Neural cell (in vitro differentiated cells): ENCODE measurements around the gene CHD6. TPM values are rescaled to one million over a fixed set of nuclear protein-coding genes. Genes with fewer than 3 reads are reported as not detected.

ENCODE experiments used
- H2AFZ ChIP-seq: fragments of 200-600, 300-800 bp; sonication (generic), shearing (Covaris generic); 2 replicates; pipeline ENCODE4 v1.6.0; 2014; ENCODE audit warnings: low read depth, mild to moderate bottlenecking, antibody characterized with exemption, low read length, moderate library complexity
- H3F3A ChIP-seq: fragments of 200-600 bp; shearing (Covaris generic); 2 replicates; pipeline ENCODE4 v1.6.1; 2016; ENCODE audit warnings: mild to moderate bottlenecking, moderate library complexity, mixed read lengths, antibody characterized with exemption, low read length; ENCODE audit not compliant: insufficient read depth, poor library complexity, severe bottlenecking
- H3K27ac ChIP-seq: fragments of 200-600, 300-800 bp; sonication (generic), shearing (Covaris generic); 2 replicates; pipeline ENCODE4 v1.5.1; 2014; ENCODE audit warnings: mild to moderate bottlenecking, low read length, moderate library complexity
- H3K27me3 ChIP-seq: fragments of 300-800, 200-600 bp; sonication (generic), shearing (Covaris generic); 2 replicates; pipeline ENCODE4 v1.6.0; 2014; ENCODE audit warnings: mild to moderate bottlenecking, low read depth, low read length, moderate library complexity; ENCODE audit not compliant: insufficient read depth
- H3K36me3 ChIP-seq: fragments of 300-800, 200-600 bp; sonication (generic), shearing (Covaris generic); 2 replicates; pipeline ENCODE4 v1.5.1; 2014; ENCODE audit warnings: mild to moderate bottlenecking, antibody characterized with exemption, low read length, moderate library complexity; ENCODE audit not compliant: insufficient read depth
- H3K4me2 ChIP-seq: fragments of 300-800, 200-600 bp; sonication (generic), shearing (Covaris generic); 2 replicates; pipeline ENCODE4 v1.6.0; 2014; ENCODE audit warnings: mild to moderate bottlenecking, low read length
- H3K4me3 ChIP-seq: fragments of 300-800, 200-600 bp; sonication (generic), shearing (Covaris generic); 2 replicates; pipeline ENCODE4 v1.5.1; 2014; ENCODE audit warnings: mild to moderate bottlenecking, low read length, moderate library complexity
- H3K79me2 ChIP-seq: fragments of 200-600 bp; shearing (Covaris generic); replicated peaks from 2 replicates; pipeline ENCODE4 v1.6.0; 2014; ENCODE audit warnings: mild to moderate bottlenecking, low read length, moderate library complexity; ENCODE audit not compliant: insufficient read depth
- H3K9ac ChIP-seq: fragments of 300-800, 200-600 bp; sonication (generic), shearing (Covaris generic); 2 replicates; pipeline ENCODE4 v1.6.1; 2016; ENCODE audit warnings: mild to moderate bottlenecking, low read length, mixed read lengths
- H3K9me2 ChIP-seq: fragments of 200-600 bp; shearing (Covaris generic); 2 replicates; pipeline ENCODE4 v1.6.1; 2016; ENCODE audit warnings: mild to moderate bottlenecking, low read length, mixed read lengths; ENCODE audit not compliant: insufficient read depth
- H3K9me3 ChIP-seq: fragments of 200-600, 300-800 bp; sonication (generic), shearing (Covaris generic); 2 replicates; pipeline ENCODE4 v1.6.1; 2016; ENCODE audit warnings: mild to moderate bottlenecking, mixed run types, low read length, moderate library complexity, mixed read lengths
- H4K20me1 ChIP-seq: fragments of 200-600 bp; shearing (Covaris generic); 2 replicates; pipeline ENCODE4 v1.6.1; 2016; ENCODE audit warnings: mild to moderate bottlenecking, mixed run types; ENCODE audit not compliant: insufficient read depth
- CTCF ChIP-seq: fragments of 450-650 bp; IDR thresholded peaks from 2 replicates; pipeline ENCODE4 v1.5.1; 2014; ENCODE audit warnings: antibody characterized with exemption, mild to moderate bottlenecking, moderate library complexity; ENCODE audit not compliant: poor library complexity, severe bottlenecking
- EP300 ChIP-seq: fragments of 450-650 bp; conservative IDR thresholded peaks from 2 replicates; pipeline ENCODE4 v1.6.1; 2014; ENCODE audit warnings: antibody characterized with exemption, mild to moderate bottlenecking, moderate library complexity; ENCODE audit not compliant: poor library complexity, severe bottlenecking
- EZH2 ChIP-seq: fragments of 200-600, 300-800 bp; shearing (Covaris generic), sonication (generic); IDR thresholded peaks from 2 replicates; pipeline ENCODE4 v1.6.1; 2014; ENCODE audit warnings: antibody characterized with exemption, low read length, borderline replicate concordance, mild to moderate bottlenecking; ENCODE audit not compliant: insufficient read depth, poor library complexity, severe bottlenecking
- MXI1 ChIP-seq: fragments of 450-650 bp; conservative IDR thresholded peaks from 2 replicates; pipeline ENCODE4 v1.6.1; 2014; ENCODE audit warnings: antibody characterized with exemption, mild to moderate bottlenecking; ENCODE audit not compliant: poor library complexity, severe bottlenecking
- POLR2AphosphoS5 ChIP-seq: IDR thresholded peaks from 2 replicates; pipeline ENCODE4 v1.6.1; 2012
- RAD21 ChIP-seq: fragments of 450-650 bp; conservative IDR thresholded peaks from 2 replicates; pipeline ENCODE4 v1.6.1; 2014; ENCODE audit warnings: antibody characterized with exemption, mild to moderate bottlenecking, moderate library complexity
- SMC3 ChIP-seq: fragments of 450-650 bp; conservative IDR thresholded peaks from 2 replicates; pipeline ENCODE4 v1.6.1; 2014; ENCODE audit warnings: antibody characterized with exemption, mild to moderate bottlenecking, moderate library complexity; ENCODE audit not compliant: poor library complexity
- TAF1 ChIP-seq: IDR thresholded peaks from 2 replicates; pipeline ENCODE4 v1.6.1; 2012; ENCODE audit warnings: low read depth
- polyA plus RNA-seq: library from polyadenylated mRNA; depleted of rRNA; stranded (reverse); fragments of >200 nt; gene quantifications from 2 replicates; pipeline ENCODE4 v1.2.3, GENCODE V29; 2014
- TF ChIP-seq, protein P1 (sequence below): IDR thresholded peaks from 2 replicates; pipeline ENCODE4 v1.6.1; 2012; ENCODE audit warnings: borderline replicate concordance

CHD6 gene
- polyA plus RNA-seq, 1 donor from 2014 or later, result 22.9 TPM

DNA sequence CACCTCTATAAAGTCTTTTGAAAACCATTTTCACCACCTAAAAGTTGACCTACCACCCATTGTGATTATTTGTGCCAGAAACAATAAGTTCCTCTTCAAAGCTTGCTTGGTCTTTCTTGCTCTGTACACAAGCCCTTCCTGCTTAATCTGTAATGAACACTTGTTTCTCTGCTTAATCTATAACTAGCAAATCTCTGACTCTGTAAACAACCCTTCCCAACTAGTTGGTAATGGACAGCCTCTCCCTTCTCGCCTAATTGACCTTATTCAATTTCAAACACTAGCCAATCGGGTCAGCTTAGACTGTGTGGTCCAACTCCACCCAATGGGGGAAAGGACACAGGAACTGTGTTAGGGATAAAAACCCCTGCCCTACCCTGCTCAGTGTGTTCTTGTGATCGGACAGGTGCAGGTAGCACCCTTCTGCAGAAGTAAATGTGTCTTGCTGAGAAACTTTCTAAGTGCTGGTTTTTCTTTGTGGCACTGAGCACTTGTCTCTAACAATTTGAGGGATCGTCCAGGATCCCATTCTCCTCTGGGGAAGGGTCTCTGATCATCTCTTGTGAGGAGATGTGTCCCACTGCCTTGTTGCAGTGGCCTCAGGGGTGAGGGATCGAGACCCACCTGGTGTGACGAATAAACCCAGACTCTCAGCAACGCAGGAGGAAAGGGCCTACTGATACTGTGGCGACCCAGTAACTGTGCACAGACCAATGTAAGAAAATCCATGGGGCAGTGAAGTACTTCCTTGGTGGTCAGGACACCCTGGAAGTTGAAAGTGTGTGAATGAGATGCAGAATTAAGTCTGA is 23.5 kb downstream of the CHD6 start:
- H3K79me2 ChIP-seq, result peaks cover 78% of the 10 kb centered on the region
- peaks cover 8% of the 10 kb centered on the region for H3K9me3 ChIP-seq
- H4K20me1 ChIP-seq, result no peaks in the 10 kb centered on the region

GRCh38 chr20:41592516-41593216 is 25.5 kb downstream of the CHD6 start:
- Histone ChIP-seq H3K4me3 (no peak overlapping the region), H3K36me3 (no peaks in the 10 kb centered on the region), H3K9me2 (no peaks in the 10 kb centered on the region), H3K79me2 (peaks cover 65% of the 10 kb centered on the region), H3F3A (no peaks in the 10 kb centered on the region), H3K27me3 (no peaks in the 10 kb centered on the region), H3K4me2 (no peak overlapping the region), H4K20me1 (no peaks in the 10 kb centered on the region), H3K9ac (no peak overlapping the region), H2AFZ (no peak overlapping the region), H3K27ac (no peak overlapping the region), H3K9me3 (peaks cover 8% of the 10 kb centered on the region)
- TF ChIP-seq TAF1 (no peak), EP300 (no peak), CTCF (no peak), SMC3 (no peak), POLR2AphosphoS5 (no peak), EZH2 (no peak), RAD21 (no peak), MXI1 (no peak)
- TF ChIP-seq, protein P1, sequence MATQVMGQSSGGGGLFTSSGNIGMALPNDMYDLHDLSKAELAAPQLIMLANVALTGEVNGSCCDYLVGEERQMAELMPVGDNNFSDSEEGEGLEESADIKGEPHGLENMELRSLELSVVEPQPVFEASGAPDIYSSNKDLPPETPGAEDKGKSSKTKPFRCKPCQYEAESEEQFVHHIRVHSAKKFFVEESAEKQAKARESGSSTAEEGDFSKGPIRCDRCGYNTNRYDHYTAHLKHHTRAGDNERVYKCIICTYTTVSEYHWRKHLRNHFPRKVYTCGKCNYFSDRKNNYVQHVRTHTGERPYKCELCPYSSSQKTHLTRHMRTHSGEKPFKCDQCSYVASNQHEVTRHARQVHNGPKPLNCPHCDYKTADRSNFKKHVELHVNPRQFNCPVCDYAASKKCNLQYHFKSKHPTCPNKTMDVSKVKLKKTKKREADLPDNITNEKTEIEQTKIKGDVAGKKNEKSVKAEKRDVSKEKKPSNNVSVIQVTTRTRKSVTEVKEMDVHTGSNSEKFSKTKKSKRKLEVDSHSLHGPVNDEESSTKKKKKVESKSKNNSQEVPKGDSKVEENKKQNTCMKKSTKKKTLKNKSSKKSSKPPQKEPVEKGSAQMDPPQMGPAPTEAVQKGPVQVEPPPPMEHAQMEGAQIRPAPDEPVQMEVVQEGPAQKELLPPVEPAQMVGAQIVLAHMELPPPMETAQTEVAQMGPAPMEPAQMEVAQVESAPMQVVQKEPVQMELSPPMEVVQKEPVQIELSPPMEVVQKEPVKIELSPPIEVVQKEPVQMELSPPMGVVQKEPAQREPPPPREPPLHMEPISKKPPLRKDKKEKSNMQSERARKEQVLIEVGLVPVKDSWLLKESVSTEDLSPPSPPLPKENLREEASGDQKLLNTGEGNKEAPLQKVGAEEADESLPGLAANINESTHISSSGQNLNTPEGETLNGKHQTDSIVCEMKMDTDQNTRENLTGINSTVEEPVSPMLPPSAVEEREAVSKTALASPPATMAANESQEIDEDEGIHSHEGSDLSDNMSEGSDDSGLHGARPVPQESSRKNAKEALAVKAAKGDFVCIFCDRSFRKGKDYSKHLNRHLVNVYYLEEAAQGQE, result no peak

More for the DNA sequence above, 23.5 kb downstream of the CHD6 start:
- no peak overlapping the region for H3K4me3 ChIP-seq
- no peak overlapping the region for H3K9ac ChIP-seq
- TF ChIP-seq EZH2, result no peak
- TF ChIP-seq MXI1, result no peak
- no peaks in the 10 kb centered on the region for H3K9me2 ChIP-seq
- no peaks in the 10 kb centered on the region for H3K27me3 ChIP-seq
- no peak overlapping the region for H2AFZ ChIP-seq
- no peaks in the 10 kb centered on the region for H3F3A ChIP-seq
- H3K4me2 ChIP-seq, result no peak overlapping the region
- no peaks in the 10 kb centered on the region for H3K36me3 ChIP-seq
- H3K27ac ChIP-seq, result no peak overlapping the region
